Neural crest cell (in vitro differentiated cells): Measurements from ENCODE around the gene RAB3IP. TPM values are rescaled to one million over a fixed set of nuclear protein-coding genes. Genes with fewer than 3 reads are reported as not detected.

ENCODE experiments used
- DNase-seq: peaks from one replicate; pipeline ENCODE4 v3.0.0; 2021; ENCODE audit warnings: low read depth, mixed read lengths, low spot score
- H3K27ac Mint-ChIP-seq: one replicate; pipeline ENCODE4 v1.8.0; 2021; ENCODE audit warnings: mild to moderate bottlenecking, mixed read lengths; ENCODE audit not compliant: unreplicated experiment
- H3K27me3 Mint-ChIP-seq: 2 replicates; pipeline ENCODE4 v1.8.0; 2021; ENCODE audit warnings: low read depth, mild to moderate bottlenecking, mixed read lengths
- H3K36me3 Mint-ChIP-seq: 2 replicates; pipeline ENCODE4 v1.8.0; 2021; ENCODE audit warnings: low read depth, mild to moderate bottlenecking, mixed read lengths
- H3K4me1 Mint-ChIP-seq: 2 replicates; pipeline ENCODE4 v1.8.0; 2021; ENCODE audit warnings: mixed read lengths
- H3K4me3 Mint-ChIP-seq: one replicate; pipeline ENCODE4 v1.8.0; 2021; ENCODE audit warnings: mild to moderate bottlenecking, mixed read lengths
- H3K9me3 Mint-ChIP-seq: 2 replicates; pipeline ENCODE4 v1.8.0; 2021; ENCODE audit warnings: mixed read lengths
- total RNA-seq: library from RNA; stranded (reverse); gene quantifications from 2 replicates; pipeline ENCODE4 v1.2.1, GENCODE V29; 2021
- TF ChIP-seq, protein P1 (sequence below): fragments of 200-600 bp; sonication (generic); conservative IDR thresholded peaks from 2 replicates; pipeline ENCODE4 v1.5.0; 2021; ENCODE audit warnings: antibody characterized with exemption, mild to moderate bottlenecking

The RAB3IP gene
- total RNA-seq, 1 donor from 2014 or later = 24.0 TPM

DNA sequence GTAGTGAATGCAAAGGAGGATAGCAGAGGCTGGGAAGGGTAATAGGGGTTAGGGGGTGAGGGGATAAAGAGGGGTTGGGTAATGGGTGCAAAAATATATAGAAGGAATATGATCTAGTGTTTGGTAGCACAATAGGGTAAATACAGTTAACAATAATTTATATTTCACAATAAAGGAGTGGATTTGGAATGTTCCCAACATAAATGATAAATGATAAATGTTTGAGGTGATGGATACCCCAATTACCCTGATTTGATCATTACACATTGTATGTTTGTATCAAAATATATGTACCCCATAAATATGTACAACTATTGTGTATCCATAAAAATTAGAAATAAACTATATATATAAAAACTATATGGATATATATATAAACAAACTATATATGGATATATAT, 85.4 kb downstream of the RAB3IP start:
- Mint-ChIP-seq H3K9me3 (no peaks in the 10 kb centered on the region), H3K36me3 (no peaks in the 10 kb centered on the region), H3K27me3 (no peaks in the 10 kb centered on the region), H3K27ac (no peak overlapping the region), H3K4me3 (no peak overlapping the region), H3K4me1 (no peaks in the 10 kb centered on the region)
- TF ChIP-seq, protein P1, sequence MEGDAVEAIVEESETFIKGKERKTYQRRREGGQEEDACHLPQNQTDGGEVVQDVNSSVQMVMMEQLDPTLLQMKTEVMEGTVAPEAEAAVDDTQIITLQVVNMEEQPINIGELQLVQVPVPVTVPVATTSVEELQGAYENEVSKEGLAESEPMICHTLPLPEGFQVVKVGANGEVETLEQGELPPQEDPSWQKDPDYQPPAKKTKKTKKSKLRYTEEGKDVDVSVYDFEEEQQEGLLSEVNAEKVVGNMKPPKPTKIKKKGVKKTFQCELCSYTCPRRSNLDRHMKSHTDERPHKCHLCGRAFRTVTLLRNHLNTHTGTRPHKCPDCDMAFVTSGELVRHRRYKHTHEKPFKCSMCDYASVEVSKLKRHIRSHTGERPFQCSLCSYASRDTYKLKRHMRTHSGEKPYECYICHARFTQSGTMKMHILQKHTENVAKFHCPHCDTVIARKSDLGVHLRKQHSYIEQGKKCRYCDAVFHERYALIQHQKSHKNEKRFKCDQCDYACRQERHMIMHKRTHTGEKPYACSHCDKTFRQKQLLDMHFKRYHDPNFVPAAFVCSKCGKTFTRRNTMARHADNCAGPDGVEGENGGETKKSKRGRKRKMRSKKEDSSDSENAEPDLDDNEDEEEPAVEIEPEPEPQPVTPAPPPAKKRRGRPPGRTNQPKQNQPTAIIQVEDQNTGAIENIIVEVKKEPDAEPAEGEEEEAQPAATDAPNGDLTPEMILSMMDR = no peak
- DNase-seq = no peak

DNA sequence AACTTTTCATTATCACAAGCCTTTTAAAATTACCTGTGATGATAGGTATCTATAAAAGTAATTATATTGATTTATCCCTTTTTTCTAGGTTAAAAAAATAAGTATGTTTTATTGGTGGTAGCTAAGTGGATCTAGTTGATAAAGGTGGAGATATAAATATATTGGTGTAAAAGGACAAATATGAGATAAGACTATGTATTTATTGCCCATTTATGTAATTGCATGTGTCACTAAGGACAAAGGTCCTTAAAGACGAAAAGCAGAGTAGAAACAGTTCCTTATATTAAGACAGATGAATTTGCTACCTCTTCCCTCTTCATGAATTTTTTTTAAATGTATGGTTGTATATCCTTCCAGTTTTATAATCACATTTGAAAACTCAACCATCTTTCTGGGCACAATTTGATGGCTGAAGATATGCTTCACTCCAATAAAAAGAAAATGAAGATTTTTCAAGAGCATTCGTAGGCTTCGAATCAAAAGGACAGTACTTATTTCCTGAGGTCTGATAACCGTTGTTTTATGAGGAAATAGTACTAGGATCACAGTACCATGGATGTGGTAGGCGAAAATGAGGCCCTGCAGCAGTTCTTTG, 86.4 kb downstream of the RAB3IP start, which contains the start of gene MYRFL:
TSS of gene MYRFL (plus strand) at position 262 of the 595 bp plus-strand sequence. CDS start at position 553, 291 bp downstream.
- H3K4me1 Mint-ChIP-seq = no peaks in the 10 kb centered on the region
- no peak for DNase-seq
- TF ChIP-seq, protein P1 = no peak
- H3K4me3 Mint-ChIP-seq = no peak within 1 kb of the TSS
- H3K36me3 Mint-ChIP-seq = no peaks in the 10 kb centered on the region
- no peak within 1 kb of the TSS for H3K27ac Mint-ChIP-seq
- H3K27me3 Mint-ChIP-seq = no peaks in the 10 kb centered on the region
- no peaks in the 10 kb centered on the region for H3K9me3 Mint-ChIP-seq

DNA sequence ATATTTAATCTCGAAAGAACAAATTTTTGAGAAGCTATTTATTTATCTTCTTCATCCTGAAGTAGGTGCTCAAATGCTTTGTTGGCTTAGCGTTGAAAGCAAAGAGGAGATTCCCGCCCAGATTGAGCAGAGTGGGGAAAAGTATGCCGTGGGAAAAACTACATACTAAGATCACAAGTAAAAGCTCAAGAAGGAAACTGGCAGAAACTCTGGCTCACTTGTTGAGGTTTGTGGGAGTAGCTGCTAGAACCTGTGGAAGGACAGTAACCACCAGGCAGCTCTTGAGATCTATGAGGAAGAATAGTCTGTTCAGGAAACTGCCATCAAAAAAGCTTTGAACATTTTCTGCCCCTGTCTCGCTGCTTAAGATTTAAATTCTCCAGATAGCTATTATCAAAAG, 90.2 kb downstream of the RAB3IP start:
- Mint-ChIP-seq H3K9me3 (no peaks in the 10 kb centered on the region), H3K4me1 (no peaks in the 10 kb centered on the region), H3K27me3 (no peaks in the 10 kb centered on the region), H3K27ac (no peak overlapping the region), H3K36me3 (no peaks in the 10 kb centered on the region), H3K4me3 (no peak overlapping the region)
- TF ChIP-seq, protein P1 = no peak
- DNase-seq = no peak

DNA sequence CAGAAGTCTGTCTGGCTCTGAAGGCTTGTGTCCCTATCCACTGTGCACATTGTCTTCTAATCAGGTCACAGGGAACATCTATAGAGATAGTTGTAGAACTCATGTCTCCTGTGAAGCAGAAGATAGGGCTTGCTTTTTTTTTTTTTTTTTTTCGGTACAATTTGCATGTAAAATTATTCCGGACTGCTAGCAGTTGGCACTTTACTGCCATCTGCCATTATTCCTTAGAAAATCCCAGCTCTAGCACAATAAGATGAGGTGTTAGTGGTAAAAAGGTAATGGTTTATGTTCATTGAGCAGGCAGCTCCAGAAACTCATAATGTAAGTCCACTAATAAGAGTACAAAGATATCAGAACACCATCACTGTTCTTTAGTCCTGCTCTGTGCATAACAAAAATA, 95.0 kb downstream of the RAB3IP start:
- Mint-ChIP-seq H3K27me3 (no peaks in the 10 kb centered on the region), H3K4me1 (peaks cover 10% of the 10 kb centered on the region), H3K4me3 (no peak overlapping the region), H3K27ac (no peak overlapping the region), H3K9me3 (no peaks in the 10 kb centered on the region), H3K36me3 (no peaks in the 10 kb centered on the region)
- DNase-seq = no peak
- TF ChIP-seq, protein P1 = no peak

DNA sequence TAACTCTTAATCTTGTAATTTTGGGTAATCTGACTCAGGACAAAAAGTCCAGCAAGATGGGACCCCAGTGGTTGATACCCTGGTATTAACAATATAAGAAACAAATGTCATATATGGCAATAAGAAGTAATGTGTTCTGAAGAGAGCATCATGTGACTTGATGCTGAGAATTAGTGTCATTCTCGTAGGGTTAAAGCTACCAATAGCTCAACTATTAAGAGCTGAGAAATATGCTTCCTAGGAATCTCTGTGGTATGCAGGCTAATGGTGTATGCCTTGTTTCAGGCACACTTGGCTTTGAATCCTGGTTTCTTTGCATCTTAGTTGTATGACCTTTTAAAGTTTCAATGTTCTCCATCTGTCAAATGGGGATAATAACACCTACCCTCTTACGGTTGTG, 95.5 kb downstream of the RAB3IP start:
- Mint-ChIP-seq H3K27ac (no peak overlapping the region), H3K4me3 (no peak overlapping the region), H3K36me3 (no peaks in the 10 kb centered on the region), H3K27me3 (no peaks in the 10 kb centered on the region), H3K9me3 (no peaks in the 10 kb centered on the region), H3K4me1 (peaks cover 10% of the 10 kb centered on the region)
- TF ChIP-seq, protein P1 = no peak
- DNase-seq = no peak
